ENCODE data around the gene MRNIP.

Gene MRNIP

GRCh38 chr5:179858586-179859427 lies at the start of gene MRNIP:
Gene MRNIP, minus strand, starts transcription at chr5:179858817. Its CDS starts 21 bp downstream, at chr5:179858796.
- peak; percentile 75 for DNase-seq (ENCODE audit: low read depth, low spot score)

GRCh38 chr5:179907556-179908324 lies 49.1 kb upstream of the MRNIP start, which contains the start of gene TBC1D9B:
Gene TBC1D9B, minus strand, starts transcription at chr5:179907897. Its CDS starts 76 bp downstream, at chr5:179907821.
- DNase-seq (ENCODE audit: low read depth, low spot score) = peak; percentile 25

- DNase-seq (ENCODE audit: low read depth, low spot score) = no peak
Measured at GRCh38 chr5:179906795-179907555, 48.4 kb upstream of the MRNIP start.

- DNase-seq (ENCODE audit: low read depth, low spot score) = no peak
Measured at GRCh38 chr5:179906294-179906794, 47.7 kb upstream of the MRNIP start.

- DNase-seq (ENCODE audit: low read depth, low spot score) = no peak
Measured at GRCh38 chr5:179905161-179905560, 46.5 kb upstream of the MRNIP start.

- DNase-seq (ENCODE audit: low read depth, low spot score) = no peak
Measured at GRCh38 chr5:179904463-179905160, 46.0 kb upstream of the MRNIP start.

GRCh38 chr5:179902763-179903158 lies 44.1 kb upstream of the MRNIP start:
- no peak for DNase-seq (ENCODE audit: low read depth, low spot score)

GRCh38 chr5:179901915-179902762 lies 43.5 kb upstream of the MRNIP start:
- DNase-seq (ENCODE audit: low read depth, low spot score) = no peak

- no peak for DNase-seq (ENCODE audit: low read depth, low spot score)
Measured at GRCh38 chr5:179901462-179901861, 42.8 kb upstream of the MRNIP start.

GRCh38 chr5:179900711-179901110 lies 42.1 kb upstream of the MRNIP start:
- no peak for DNase-seq (ENCODE audit: low read depth, low spot score)

GRCh38 chr5:179900206-179900605 lies 41.6 kb upstream of the MRNIP start:
- no peak for DNase-seq (ENCODE audit: low read depth, low spot score)

GRCh38 chr5:179895861-179896260 lies 37.2 kb upstream of the MRNIP start:
- no peak for DNase-seq (ENCODE audit: low read depth, low spot score)

GRCh38 chr5:179893958-179894895 lies 35.6 kb upstream of the MRNIP start:
- no peak for DNase-seq (ENCODE audit: low read depth, low spot score)

GRCh38 chr5:179893076-179893957 lies 34.7 kb upstream of the MRNIP start:
- DNase-seq (ENCODE audit: low read depth, low spot score) = no peak

- DNase-seq (ENCODE audit: low read depth, low spot score) = no peak
Measured at GRCh38 chr5:179892255-179892654, 33.6 kb upstream of the MRNIP start.

GRCh38 chr5:179890751-179891682 lies 32.4 kb upstream of the MRNIP start:
- DNase-seq (ENCODE audit: low read depth, low spot score) = no peak

GRCh38 chr5:179889885-179890284 lies 31.3 kb upstream of the MRNIP start:
- DNase-seq (ENCODE audit: low read depth, low spot score) = no peak
